IMR-90 (cell line): Measurements from ENCODE around the gene EEF1AKMT1. TPM values are rescaled to one million over a fixed set of nuclear protein-coding genes. Genes with fewer than 3 reads are reported as not detected.

Experiments used
- ATAC-seq: fragments of 200-7000 bp; cut with Tn5 transposase; 2 replicates; pipeline ENCODE4 v1.9.1; 2020; ENCODE audit warnings: low read depth, mild to moderate bottlenecking, moderate library complexity
- BruUV-seq: library from RNA; stranded (reverse); fragments of 400-500 nt; replicated peaks from 2 replicates; lab custom pipeline; 2021; lab: Mats Ljungman, UMichigan
- CTCF ChIA-PET: fragments of 300-600 bp; formaldehyde crosslinking; extraction: SDS; loops from one replicate; lab custom pipeline; 2021; ENCODE audit warnings: antibody characterized with exemption; lab: Yijun Ruan, JAX
- POLR2A ChIA-PET: fragments of 300-600 bp; sonication (Branson Sonifier 250); formaldehyde crosslinking; loops from one replicate; lab custom pipeline; 2022; ENCODE audit warnings: antibody characterized with exemption; ENCODE audit not compliant: unreplicated experiment; lab: Charles Lee
- DNase-seq: peaks from one replicate; pipeline ENCODE4 v3.0.0; 2013
- H2AFZ ChIP-seq: replicated peaks from 2 replicates; pipeline ENCODE3; 2013; ENCODE audit warnings: low read length, mild to moderate bottlenecking; ENCODE audit not compliant: poor library complexity
- H2AK5ac ChIP-seq: 2 replicates; pipeline ENCODE4 v1.6.1; 2013; ENCODE audit warnings: low read depth, low read length, inconsistent platforms
- H2AK9ac ChIP-seq: replicated peaks from 2 replicates; pipeline ENCODE3; 2013; ENCODE audit warnings: mild to moderate bottlenecking, low read depth, low read length, moderate library complexity; ENCODE audit not compliant: poor library complexity
- H2BK120ac ChIP-seq: 2 replicates; pipeline ENCODE4 v1.6.1; 2013; ENCODE audit warnings: low read depth, low read length, inconsistent platforms
- H2BK15ac ChIP-seq: 3 replicates; pipeline ENCODE4 v1.6.1; 2013; ENCODE audit warnings: low read depth, low read length, inconsistent platforms
- H2BK20ac ChIP-seq: 2 replicates; pipeline ENCODE4 v1.6.1; 2013; ENCODE audit warnings: low read depth, mild to moderate bottlenecking, inconsistent platforms, low read length, moderate library complexity
- H2BK5ac ChIP-seq: 2 replicates; pipeline ENCODE4 v1.6.1; 2013; ENCODE audit warnings: mild to moderate bottlenecking, low read depth, low read length, inconsistent platforms; ENCODE audit not compliant: poor library complexity, severe bottlenecking
- H3K14ac ChIP-seq: replicated peaks from 2 replicates; pipeline ENCODE4 v1.6.1; 2013; ENCODE audit warnings: low read depth, low read length, inconsistent platforms
- H3K18ac ChIP-seq: 2 replicates; pipeline ENCODE4 v1.6.1; 2013; ENCODE audit warnings: low read depth, low read length, control low read depth
- H3K23ac ChIP-seq: 2 replicates; pipeline ENCODE4 v1.6.1; 2013; ENCODE audit warnings: low read depth, low read length, inconsistent platforms
- H3K27ac ChIP-seq: 2 replicates; pipeline ENCODE4 v1.5.1; 2013; ENCODE audit warnings: mild to moderate bottlenecking, control low read depth, low read length; ENCODE audit not compliant: insufficient read depth
- H3K27me3 ChIP-seq: 2 replicates; pipeline ENCODE4 v1.6.1; 2013; ENCODE audit warnings: low read length; ENCODE audit not compliant: control insufficient read depth, insufficient read depth
- H3K36me3 ChIP-seq: 2 replicates; pipeline ENCODE4 v1.6.1; 2013; ENCODE audit warnings: low read length, mixed read lengths; ENCODE audit not compliant: control insufficient read depth, insufficient read depth
- H3K4ac ChIP-seq: 2 replicates; pipeline ENCODE4 v1.6.1; 2013; ENCODE audit warnings: low read depth, low read length, inconsistent platforms
- H3K4me1 ChIP-seq: 2 replicates; pipeline ENCODE4 v1.6.1; 2013; ENCODE audit warnings: low read length, mixed read lengths; ENCODE audit not compliant: control insufficient read depth, insufficient read depth
- H3K4me2 ChIP-seq: 2 replicates; pipeline ENCODE4 v1.6.1; 2013; ENCODE audit warnings: low read depth, mild to moderate bottlenecking, control low read depth, low read length, moderate library complexity
- H3K4me3 ChIP-seq: 2 replicates; pipeline ENCODE4 v1.5.1; 2013; ENCODE audit warnings: low read depth, mild to moderate bottlenecking, control low read depth, low read length, moderate library complexity; ENCODE audit not compliant: insufficient read depth
- H3K56ac ChIP-seq: 2 replicates; pipeline ENCODE4 v1.6.1; 2013; ENCODE audit warnings: low read length, inconsistent platforms; ENCODE audit not compliant: insufficient read depth; ENCODE audit errors: extremely low read depth
- H3K79me1 ChIP-seq, 2 experiments: 2 replicates each; pipeline ENCODE4 v1.6.1; 2013; ENCODE audit warnings: low read length in 2 of 2, inconsistent platforms in 1 of 2, low read depth in 1 of 2
- H3K9ac ChIP-seq: 2 replicates; pipeline ENCODE4 v1.6.1; 2013; ENCODE audit warnings: low read depth, low read length, control low read depth
- H3K9me1 ChIP-seq: 2 replicates; pipeline ENCODE4 v1.6.1; 2013; ENCODE audit warnings: low read length, inconsistent platforms; ENCODE audit not compliant: insufficient read depth
- H3K9me3 ChIP-seq: 2 replicates; pipeline ENCODE4 v1.6.1; 2013; ENCODE audit warnings: low read length; ENCODE audit not compliant: control insufficient read depth, insufficient read depth
- H4K20me1 ChIP-seq: 2 replicates; pipeline ENCODE4 v1.6.1; 2013; ENCODE audit warnings: low read length, inconsistent platforms; ENCODE audit not compliant: insufficient read depth
- H4K5ac ChIP-seq: 2 replicates; pipeline ENCODE4 v1.6.1; 2013; ENCODE audit warnings: mild to moderate bottlenecking, low read depth, low read length, control low read depth
- H4K8ac ChIP-seq, 2 experiments: 2 replicates each; pipeline ENCODE4 v1.6.1; 2013; ENCODE audit warnings: low read depth in 2 of 2, low read length in 2 of 2, control low read depth in 1 of 2, inconsistent platforms in 1 of 2
- H4K91ac ChIP-seq: 2 replicates; pipeline ENCODE4 v1.6.1; 2013; ENCODE audit warnings: low read depth, low read length, inconsistent platforms; ENCODE audit not compliant: insufficient read depth
- CHD1 ChIP-seq: IDR thresholded peaks from 2 replicates; pipeline ENCODE4 v1.6.1; 2012; ENCODE audit warnings: low read depth, low read length, improper control_type of control experiment
- MAZ ChIP-seq: IDR thresholded peaks from 2 replicates; pipeline ENCODE4 v1.6.1; 2012; ENCODE audit warnings: low read depth, mild to moderate bottlenecking, low read length, improper control_type of control experiment, moderate library complexity, borderline replicate concordance
- POLR2A ChIP-seq: IDR thresholded peaks from 2 replicates; pipeline ENCODE4 v1.6.1; 2012; ENCODE audit warnings: mild to moderate bottlenecking, low read depth, low read length
- RAD21 ChIP-seq: IDR thresholded peaks from 2 replicates; pipeline ENCODE4 v1.6.1; 2012; ENCODE audit warnings: low read length, improper control_type of control experiment
- RFX5 ChIP-seq: IDR thresholded peaks from 2 replicates; pipeline ENCODE4 v1.8.0; 2012; ENCODE audit warnings: low read depth, mild to moderate bottlenecking, low read length, moderate library complexity
- WGBS, 2 experiments: methylation state at CpG; one replicate each; pipeline versions ENCODE4 v1.1.5 to v1.1.7; 2013; ENCODE audit warnings: missing lambda C conversion rate in 2 of 2; ENCODE audit not compliant: insufficient read length in 1 of 2; ENCODE audit errors: extremely low coverage in 2 of 2; 5-methylcytosine and 5-hydroxymethylcytosine counted together
- dilution Hi-C: fragments of 300-500 bp; cut with HindIII; formaldehyde crosslinking; loops from one replicate; pipeline ENCODE4 v1.14.3; 2018; ENCODE audit warnings: low sequenced_read_pairs; ENCODE audit not compliant: unreplicated experiment
- in situ Hi-C: fragments of 300-500 bp; cut with MboI; formaldehyde crosslinking; loops from 3 replicates; pipeline ENCODE4 v1.14.3; 2019; ENCODE audit warnings: low sequenced_read_pairs, inconsistent platforms, mixed read lengths
- intact Hi-C: fragments of 100-400 bp; cut with micrococcal nuclease; formaldehyde crosslinking; loops from 2 replicates; pipeline ENCODE4 v1.10.0; 2022
- polyA plus RNA-seq, 3 experiments: library from polyadenylated mRNA; depleted of rRNA; stranded (reverse); fragments of >200 nt; gene quantifications; 2 replicates each; pipeline ENCODE4 v1.2.3, GENCODE V29; 2012; ENCODE audit warnings: low replicate concordance in 1 of 3
- total RNA-seq: library from RNA; depleted of rRNA; stranded (reverse); fragments of >200 nt; gene quantifications from 2 replicates; pipeline ENCODE4 v1.2.3, GENCODE V29; 2012
- TF ChIP-seq, protein P1 (sequence below): conservative IDR thresholded peaks from 2 replicates; pipeline ENCODE4 v1.5.1; 2012; ENCODE audit warnings: mild to moderate bottlenecking, low read depth, low read length, improper control_type of control experiment
- TF ChIP-seq, protein P2 (sequence below): fragments of 150-350 bp; IDR thresholded peaks from 2 replicates; pipeline ENCODE4 v1.6.1; 2017; ENCODE audit warnings: mild to moderate bottlenecking, antibody characterized with exemption, low read length, low read depth

Gene EEF1AKMT1
- total and polyA plus RNA-seq, 2 of the 4 experiments (the other 2 are of a cell fraction), result 10.0 to 10.6 TPM

DNA sequence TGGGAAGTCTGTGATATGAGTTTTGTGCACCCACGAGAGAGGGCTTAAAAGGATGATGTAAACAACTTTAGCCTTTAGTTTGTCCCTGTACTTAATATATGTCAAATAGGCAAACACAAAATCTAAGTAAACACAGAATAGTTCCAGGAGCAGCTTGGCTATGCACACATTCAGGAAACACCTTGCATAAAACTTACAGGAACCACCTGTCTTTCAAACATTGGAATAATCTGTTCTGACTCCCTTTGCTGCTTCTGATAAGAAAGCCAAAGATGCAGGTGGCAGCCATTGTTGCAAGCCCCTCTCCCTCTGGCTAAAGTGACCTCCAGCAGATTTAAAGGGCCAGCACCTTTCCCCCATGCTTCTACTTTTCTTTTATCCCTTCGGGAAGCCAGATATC, 4.7 kb downstream of the EEF1AKMT1 start:
- ATAC-seq (no peak), DNase-seq (no peak)
- Histone ChIP-seq H3K9ac (no peak overlapping the region), H3K79me1 (peaks cover 12 to 20% of the 10 kb centered on the region in 2 experiments), H2BK5ac (no peak overlapping the region), H2AK9ac (no peak overlapping the region), H3K23ac (no peak overlapping the region), H2BK15ac (no peak overlapping the region), H4K91ac (no peak overlapping the region), H3K36me3 (peaks cover 2% of the 10 kb centered on the region; the same call in 1 of the 2 replicates), H4K20me1 (no peaks in the 10 kb centered on the region), H2AFZ (no peak overlapping the region), H3K4me1 (peaks cover 2% of the 10 kb centered on the region; the same call in 1 of the 2 replicates), H3K27me3 (no peaks in the 10 kb centered on the region), H3K9me3 (no peaks in the 10 kb centered on the region), H3K18ac (no peak overlapping the region), H3K4me3 (no peak overlapping the region), H3K4ac (no peak overlapping the region), H4K8ac (no peak overlapping the region), H3K56ac (no peak overlapping the region), H3K9me1 (no peaks in the 10 kb centered on the region; the same call in 1 of the 2 replicates), H4K5ac (no peak overlapping the region), H3K27ac (no peak overlapping the region), H2BK120ac (no peak overlapping the region), H3K14ac (no peak overlapping the region), H2BK20ac (no peak overlapping the region), H3K4me2 (no peak overlapping the region), H2AK5ac (no peak overlapping the region)
- no TSS peak for BruUV-seq
- TF ChIP-seq CHD1, result no peak
- TF ChIP-seq, protein P1, sequence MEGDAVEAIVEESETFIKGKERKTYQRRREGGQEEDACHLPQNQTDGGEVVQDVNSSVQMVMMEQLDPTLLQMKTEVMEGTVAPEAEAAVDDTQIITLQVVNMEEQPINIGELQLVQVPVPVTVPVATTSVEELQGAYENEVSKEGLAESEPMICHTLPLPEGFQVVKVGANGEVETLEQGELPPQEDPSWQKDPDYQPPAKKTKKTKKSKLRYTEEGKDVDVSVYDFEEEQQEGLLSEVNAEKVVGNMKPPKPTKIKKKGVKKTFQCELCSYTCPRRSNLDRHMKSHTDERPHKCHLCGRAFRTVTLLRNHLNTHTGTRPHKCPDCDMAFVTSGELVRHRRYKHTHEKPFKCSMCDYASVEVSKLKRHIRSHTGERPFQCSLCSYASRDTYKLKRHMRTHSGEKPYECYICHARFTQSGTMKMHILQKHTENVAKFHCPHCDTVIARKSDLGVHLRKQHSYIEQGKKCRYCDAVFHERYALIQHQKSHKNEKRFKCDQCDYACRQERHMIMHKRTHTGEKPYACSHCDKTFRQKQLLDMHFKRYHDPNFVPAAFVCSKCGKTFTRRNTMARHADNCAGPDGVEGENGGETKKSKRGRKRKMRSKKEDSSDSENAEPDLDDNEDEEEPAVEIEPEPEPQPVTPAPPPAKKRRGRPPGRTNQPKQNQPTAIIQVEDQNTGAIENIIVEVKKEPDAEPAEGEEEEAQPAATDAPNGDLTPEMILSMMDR, result no peak
- no peak for TF ChIP-seq POLR2A
- TF ChIP-seq, protein P2, sequence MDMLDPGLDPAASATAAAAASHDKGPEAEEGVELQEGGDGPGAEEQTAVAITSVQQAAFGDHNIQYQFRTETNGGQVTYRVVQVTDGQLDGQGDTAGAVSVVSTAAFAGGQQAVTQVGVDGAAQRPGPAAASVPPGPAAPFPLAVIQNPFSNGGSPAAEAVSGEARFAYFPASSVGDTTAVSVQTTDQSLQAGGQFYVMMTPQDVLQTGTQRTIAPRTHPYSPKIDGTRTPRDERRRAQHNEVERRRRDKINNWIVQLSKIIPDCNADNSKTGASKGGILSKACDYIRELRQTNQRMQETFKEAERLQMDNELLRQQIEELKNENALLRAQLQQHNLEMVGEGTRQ, result no peak
- TF ChIP-seq MAZ, result no peak
- TF ChIP-seq RAD21, result no peak
- TF ChIP-seq RFX5, result no peak
- POLR2A ChIA-PET, result no interaction called here
- dilution Hi-C loops, result no loop called here
- in situ Hi-C loops, result no loop called here
- intact Hi-C loops, result no loop called here
- CTCF ChIA-PET, result no interaction called here
- WGBS, 2 experiments, result no CpG with 5 or more reads among the region's 2 CpGs
